H1 (cell line): ENCODE data around the gene HOXC5. TPM values are rescaled to one million over a fixed set of nuclear protein-coding genes. Genes with fewer than 3 reads are reported as not detected.
A peak's percentile ranks its signal among the peaks of the same experiment; 100 is the strongest.

Experiments used
- CTCF ChIA-PET: fragments of 300-600 bp; sonication (Branson Sonifier 250); formaldehyde crosslinking; loops from one replicate; lab custom pipeline; 2021; ENCODE audit not compliant: partially characterized antibody; lab: Charles Lee
- POLR2A ChIA-PET: fragments of 300-600 bp; sonication (Branson Sonifier 250); formaldehyde crosslinking; loops from one replicate; lab custom pipeline; 2021; ENCODE audit warnings: inconsistent platforms; ENCODE audit not compliant: partially characterized antibody; lab: Charles Lee
- DNase-seq, 2 experiments: peaks; one replicate each; pipeline versions ENCODE4 v3.0.0 to v3.0.0-alpha.2; 2010 to 2022; ENCODE audit warnings: low spot score in 2 of 2, low read depth in 1 of 2, mixed read lengths in 1 of 2
- FAIRE-seq: peaks from 2 replicates; lab custom pipeline; 2011; peaks lifted over from hg19 to GRCh38; lab: Jason Lieb, UNC
- H2AFZ ChIP-seq: 2 replicates; pipeline ENCODE4 v1.8.1; 2012; ENCODE audit warnings: low read length, inconsistent platforms
- H2AK5ac ChIP-seq: 2 replicates; pipeline ENCODE4 v1.6.1; 2013; ENCODE audit warnings: low read depth, low read length
- H2BK120ac ChIP-seq: replicated peaks from 2 replicates; pipeline ENCODE3; 2013; ENCODE audit warnings: low read depth, low read length, inconsistent platforms
- H2BK12ac ChIP-seq: 2 replicates; pipeline ENCODE4 v1.6.1; 2013; ENCODE audit warnings: low read depth, low read length
- H2BK15ac ChIP-seq: 2 replicates; pipeline ENCODE4 v1.6.1; 2013; ENCODE audit warnings: low read length
- H2BK20ac ChIP-seq: 2 replicates; pipeline ENCODE4 v1.6.1; 2013; ENCODE audit warnings: low read length
- H2BK5ac ChIP-seq: 2 replicates; pipeline ENCODE4 v1.6.1; 2013; ENCODE audit warnings: low read depth, low read length
- H3K14ac ChIP-seq: 2 replicates; pipeline ENCODE4 v1.6.1; 2013; ENCODE audit warnings: inconsistent platforms; ENCODE audit not compliant: insufficient read length
- H3K18ac ChIP-seq: 2 replicates; pipeline ENCODE4 v1.6.1; 2013; ENCODE audit warnings: low read length; ENCODE audit errors: extremely low read depth
- H3K23ac ChIP-seq: 2 replicates; pipeline ENCODE4 v1.6.1; 2013; ENCODE audit warnings: inconsistent platforms; ENCODE audit not compliant: insufficient read length
- H3K23me2 ChIP-seq: 2 replicates; pipeline ENCODE4 v1.6.1; 2013; ENCODE audit warnings: low read depth, low read length
- H3K27ac ChIP-seq: 2 replicates; pipeline ENCODE4 v1.6.1; 2011; ENCODE audit warnings: low read depth, low read length, inconsistent platforms
- H3K27me3 ChIP-seq, 4 experiments: replicated peaks in 1 of 4; 1 replicate in 1 of 4; 2 replicates in 3 of 4; pipeline versions ENCODE4 v1.6.1 to v1.8.1; 2011 to 2013; ENCODE audit warnings: low read length in 3 of 4, mild to moderate bottlenecking in 3 of 4, inconsistent platforms in 2 of 4, mixed read lengths in 2 of 4, moderate library complexity in 1 of 4; ENCODE audit not compliant: control insufficient read depth in 3 of 4, insufficient read depth in 3 of 4; ENCODE audit errors: extremely low read depth in 1 of 4
- H3K36me3 ChIP-seq, 4 experiments: 2 replicates each; pipeline versions ENCODE4 v1.6.1 to v1.8.1; 2011 to 2013; ENCODE audit warnings: mild to moderate bottlenecking in 4 of 4, low read length in 3 of 4, moderate library complexity in 2 of 4, control low read depth in 1 of 4, inconsistent platforms in 1 of 4; ENCODE audit not compliant: insufficient read depth in 4 of 4, control insufficient read depth in 2 of 4
- H3K4ac ChIP-seq: replicated peaks from 2 replicates; pipeline ENCODE3; 2013; ENCODE audit warnings: low read length, low read depth, mixed read lengths, inconsistent platforms; ENCODE audit not compliant: insufficient read length
- H3K4me1 ChIP-seq, 4 experiments: replicated peaks in 1 of 4; 1 replicate in 1 of 4; 2 replicates in 3 of 4; pipeline versions ENCODE4 v1.6.1 to v1.8.1; 2011 to 2013; ENCODE audit warnings: low read length in 3 of 4, inconsistent platforms in 2 of 4, mixed read lengths in 1 of 4; ENCODE audit not compliant: insufficient read depth in 4 of 4, control insufficient read depth in 3 of 4
- H3K4me2 ChIP-seq, 2 experiments: 2 replicates each; pipeline versions ENCODE4 v1.6.1 to v1.8.1; 2011 to 2013; ENCODE audit warnings: low read depth in 2 of 2, low read length in 2 of 2, control low read depth in 1 of 2, inconsistent platforms in 1 of 2, mild to moderate bottlenecking in 1 of 2; ENCODE audit not compliant: insufficient read depth in 1 of 2
- H3K4me3 ChIP-seq, 4 experiments: fragments of 200-600, 300-600 bp in 1 of 4; sonication (generic), shearing (Covaris generic), sonication (Bioruptor Twin) in 1 of 4; 2 replicates each; pipeline versions ENCODE4 v1.5.1 to v1.8.1; 2011 to 2016; ENCODE audit warnings: low read length in 4 of 4, low read depth in 3 of 4, control low read depth in 2 of 4, inconsistent platforms in 2 of 4, mild to moderate bottlenecking in 2 of 4, mixed read lengths in 1 of 4, moderate library complexity in 1 of 4; ENCODE audit not compliant: insufficient read depth in 2 of 4; ENCODE audit errors: extremely low read depth in 1 of 4
- H3K56ac ChIP-seq: replicated peaks from 2 replicates; pipeline ENCODE3; 2013; ENCODE audit warnings: low read depth, mild to moderate bottlenecking, mixed read lengths, low read length, inconsistent platforms; ENCODE audit not compliant: insufficient read length
- H3K79me1 ChIP-seq: 2 replicates; pipeline ENCODE4 v1.6.1; 2013; ENCODE audit warnings: low read depth, low read length, control low read depth
- H3K79me2 ChIP-seq, 2 experiments: 2 replicates each; pipeline versions ENCODE4 v1.6.1 to v1.8.1; 2012 to 2013; ENCODE audit warnings: low read length in 2 of 2, mild to moderate bottlenecking in 2 of 2, inconsistent platforms in 1 of 2; ENCODE audit not compliant: insufficient read depth in 2 of 2, control insufficient read depth in 1 of 2
- H3K9ac ChIP-seq, 4 experiments: replicated peaks in 1 of 4; 1 replicate in 1 of 4; 2 replicates in 3 of 4; pipeline versions ENCODE4 v1.6.1 to v1.8.1; 2011 to 2013; ENCODE audit warnings: low read depth in 3 of 4, low read length in 3 of 4, control low read depth in 2 of 4, mild to moderate bottlenecking in 2 of 4, moderate library complexity in 2 of 4, inconsistent platforms in 1 of 4; ENCODE audit errors: extremely low read depth in 1 of 4
- H3K9me3 ChIP-seq, 2 experiments: 2 replicates each; pipeline versions ENCODE4 v1.6.1 to v1.8.1; 2012 to 2013; ENCODE audit warnings: mild to moderate bottlenecking in 2 of 2, moderate library complexity in 2 of 2, control low read depth in 1 of 2, inconsistent platforms in 1 of 2, low read depth in 1 of 2, low read length in 1 of 2, mixed read lengths in 1 of 2; ENCODE audit not compliant: insufficient read depth in 2 of 2
- H4K20me1 ChIP-seq, 2 experiments: replicated peaks in 1 of 2; 2 replicates each; pipeline versions ENCODE3 to v1.8.1; 2011 to 2013; ENCODE audit warnings: inconsistent platforms in 2 of 2, low read length in 2 of 2, mild to moderate bottlenecking in 1 of 2; ENCODE audit not compliant: insufficient read depth in 2 of 2, control insufficient read depth in 1 of 2
- H4K5ac ChIP-seq: 2 replicates; pipeline ENCODE4 v1.6.1; 2013; ENCODE audit warnings: low read length, low read depth, mixed read lengths, inconsistent platforms; ENCODE audit not compliant: insufficient read length
- H4K8ac ChIP-seq: 2 replicates; pipeline ENCODE4 v1.8.0; 2013; ENCODE audit warnings: mild to moderate bottlenecking, moderate library complexity, low read length, inconsistent platforms; ENCODE audit not compliant: insufficient read depth; ENCODE audit errors: extremely low read depth
- H4K91ac ChIP-seq: replicated peaks from 2 replicates; pipeline ENCODE3; 2013; ENCODE audit warnings: low read length, mixed read lengths, inconsistent platforms; ENCODE audit not compliant: insufficient read length
- CBX8 ChIP-seq: fragments of 300-800, 300-1000 bp; sonication (generic); IDR thresholded peaks from 2 replicates; pipeline ENCODE4 v1.7.1; 2016; ENCODE audit warnings: low read depth, low read length, borderline replicate concordance
- EZH2 ChIP-seq: fragments of 200-600 bp; sonication (generic); IDR thresholded peaks from 2 replicates; pipeline ENCODE4 v1.7.1; 2012; ENCODE audit warnings: low read depth, mild to moderate bottlenecking, moderate library complexity, low read length, inconsistent platforms; ENCODE audit not compliant: severe bottlenecking
- POLR2A ChIP-seq, 2 experiments: IDR thresholded peaks; 1 replicate in 1 of 2; 2 replicates in 1 of 2; pipeline ENCODE4 v1.6.1; 2011; ENCODE audit warnings: low read depth in 2 of 2, low read length in 2 of 2, mild to moderate bottlenecking in 2 of 2; ENCODE audit errors: control extremely low read depth in 1 of 2
- RBBP5 ChIP-seq: IDR thresholded peaks from 2 replicates; pipeline ENCODE4 v1.7.1; 2012; ENCODE audit warnings: low read depth, mild to moderate bottlenecking, inconsistent platforms, low read length, moderate library complexity, borderline replicate concordance
- SUZ12 ChIP-seq: fragments of 200-600 bp; sonication (generic); IDR thresholded peaks from 2 replicates; pipeline ENCODE4 v1.6.1; 2012; ENCODE audit warnings: mild to moderate bottlenecking, inconsistent platforms, low read length, moderate library complexity, mixed read lengths
- TEAD4 ChIP-seq: IDR thresholded peaks from 2 replicates; pipeline ENCODE4 v1.6.1; 2012; ENCODE audit warnings: low read depth, low read length, inconsistent platforms, mixed read lengths
- YY1 ChIP-seq: IDR thresholded peaks from 2 replicates; pipeline ENCODE4 v1.6.1; 2011; ENCODE audit warnings: low read depth, mild to moderate bottlenecking, low read length
- WGBS, 2 experiments: shearing (Covaris generic) in 1 of 2; methylation state at CpG; one replicate each; pipeline versions ENCODE4 v1.1.6 to v1.1.7; 2013 to 2015; ENCODE audit warnings: low lambda C conversion rate in 2 of 2, mixed read lengths in 2 of 2, inconsistent platforms in 1 of 2, low coverage in 1 of 2, missing lambda C conversion rate in 1 of 2; ENCODE audit not compliant: insufficient replicate concordance in 2 of 2, insufficient coverage in 1 of 2, insufficient read length in 1 of 2; ENCODE audit errors: extremely low coverage in 1 of 2, missing lambda C conversion rate in 1 of 2; 5-methylcytosine and 5-hydroxymethylcytosine counted together
- polyA plus RNA-seq, 7 experiments: library from polyadenylated mRNA; depleted of rRNA in 3 of 7; stranded (reverse) in 5 of 7; unstranded in 2 of 7; fragments of >200 nt in 5 of 7; fragments of 200-250 nt in 2 of 7; gene quantifications; 1 replicate in 5 of 7; 2 replicates in 1 of 7; 4 replicates in 1 of 7; pipeline versions ENCODE4 v1.2.1 to v1.2.3, GENCODE V29; 2011 to 2013; ENCODE audit warnings: missing spikeins in 2 of 7, mixed read lengths in 2 of 7
- total RNA-seq: library from RNA; stranded (reverse); fragmentation: NEBNext Ultra II Directional; extraction: Animal tissue kit (Norgen Biotek cat#: 25700); gene quantifications from 2 replicates; pipeline ENCODE4 v1.2.1, GENCODE V29; 2021
- TF ChIP-seq, protein P1 (sequence below): IDR thresholded peaks from 2 replicates; pipeline ENCODE4 v1.6.1; 2011; ENCODE audit warnings: low read depth, mild to moderate bottlenecking, low read length; ENCODE audit not compliant: insufficient read depth
- TF ChIP-seq, protein P2 (sequence below): IDR thresholded peaks from 2 replicates; pipeline ENCODE4 v1.6.1; 2012; ENCODE audit warnings: low read length, inconsistent platforms

HOXC5 gene
- total and polyA plus RNA-seq, 2 of the 8 experiments (the other 6 are each of a cell fraction or from before 2014, with no cell fraction given): not detected

DNA sequence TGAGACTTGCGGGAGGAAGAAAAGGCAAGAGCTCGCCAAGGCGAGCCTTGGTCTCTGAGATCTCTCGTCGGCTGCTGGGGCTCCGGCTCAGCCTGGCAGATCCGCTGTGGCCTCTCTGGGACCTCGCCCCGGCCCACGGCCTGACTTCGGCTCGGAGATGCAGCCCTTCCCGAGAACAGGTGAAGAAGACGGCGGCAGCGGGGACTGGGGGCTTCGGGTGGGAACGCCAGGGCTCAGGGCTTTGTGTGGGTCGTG is 38.9 kb upstream of the HOXC5 start:
- FAIRE-seq (no peak), DNase-seq (no peak)
- peak overlapping the region; percentile 19; the same call in 1 of the 2 replicates for H3K18ac ChIP-seq
- no peak overlapping the region for H2BK20ac ChIP-seq
- H3K4me1 ChIP-seq: peaks cover 0 to 15% (median 3%) of the 10 kb centered on the region in 4 experiments; a peak in 5 of 7 replicates
- no peak overlapping the region for H2AFZ ChIP-seq
- no peak overlapping the region for H4K5ac ChIP-seq
- no peak overlapping the region for H4K91ac ChIP-seq
- H3K23me2 ChIP-seq: peaks cover 2% of the 10 kb centered on the region; the same call in 1 of the 2 replicates
- H3K4me2 ChIP-seq: no peak overlapping the region; a peak in 1 of 4 replicates
- peak overlapping the region; percentile 87; the same call in 1 of the 2 replicates for H2BK12ac ChIP-seq
- peaks cover 0 to 4% of the 10 kb centered on the region in 2 experiments; a peak in 1 of 4 replicates for H3K9me3 ChIP-seq
- H2BK5ac ChIP-seq: no peak overlapping the region
- 27% methylated on average over 13 of the region's 19 CpGs; no CpG with 5 or more reads in 1 of the 2 experiments for WGBS, 2 experiments
- no peak for TF ChIP-seq YY1
- TF ChIP-seq, protein P1, sequence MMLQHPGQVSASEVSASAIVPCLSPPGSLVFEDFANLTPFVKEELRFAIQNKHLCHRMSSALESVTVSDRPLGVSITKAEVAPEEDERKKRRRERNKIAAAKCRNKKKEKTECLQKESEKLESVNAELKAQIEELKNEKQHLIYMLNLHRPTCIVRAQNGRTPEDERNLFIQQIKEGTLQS: no peak
- no peak for TF ChIP-seq RBBP5
- TF ChIP-seq SUZ12: no peak; the same call in 1 of the 2 replicates
- TF ChIP-seq POLR2A (IDR thresholded peaks at IDR 0.05; ENCODE audit: control extremely low read depth in 1 of 2, low read depth in 2 of 2, low read length in 2 of 2): no peak
- no peak for TF ChIP-seq TEAD4
- no peak for TF ChIP-seq EZH2
- TF ChIP-seq, protein P2, sequence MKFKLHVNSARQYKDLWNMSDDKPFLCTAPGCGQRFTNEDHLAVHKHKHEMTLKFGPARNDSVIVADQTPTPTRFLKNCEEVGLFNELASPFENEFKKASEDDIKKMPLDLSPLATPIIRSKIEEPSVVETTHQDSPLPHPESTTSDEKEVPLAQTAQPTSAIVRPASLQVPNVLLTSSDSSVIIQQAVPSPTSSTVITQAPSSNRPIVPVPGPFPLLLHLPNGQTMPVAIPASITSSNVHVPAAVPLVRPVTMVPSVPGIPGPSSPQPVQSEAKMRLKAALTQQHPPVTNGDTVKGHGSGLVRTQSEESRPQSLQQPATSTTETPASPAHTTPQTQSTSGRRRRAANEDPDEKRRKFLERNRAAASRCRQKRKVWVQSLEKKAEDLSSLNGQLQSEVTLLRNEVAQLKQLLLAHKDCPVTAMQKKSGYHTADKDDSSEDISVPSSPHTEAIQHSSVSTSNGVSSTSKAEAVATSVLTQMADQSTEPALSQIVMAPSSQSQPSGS: no peak
- TF ChIP-seq CBX8: no peak; the same call in 1 of the 2 replicates
- peaks cover 30% of the 10 kb centered on the region in 2 experiments for H4K20me1 ChIP-seq
- H3K79me1 ChIP-seq: no peaks in the 10 kb centered on the region
- peaks cover 0 to 19% (median 0%) of the 10 kb centered on the region in 4 experiments; a peak in 1 of 8 replicates for H3K36me3 ChIP-seq
- H3K27ac ChIP-seq: no peak overlapping the region
- H2AK5ac ChIP-seq: no peak overlapping the region
- H3K23ac ChIP-seq: no peak overlapping the region
- H2BK120ac ChIP-seq: no peak overlapping the region
- no peak overlapping the region for H3K4me3 ChIP-seq
- H3K9ac ChIP-seq: no peak overlapping the region
- POLR2A ChIA-PET: interaction anchor here (1.6 kb wide), 1 partner anchor 8 kb away, joined by 4 read pairs; no protein-coding TSS in a partner anchor
- H3K4ac ChIP-seq: no peak overlapping the region
- peaks cover 97 to 100% (median 100%) of the 10 kb centered on the region in 4 experiments for H3K27me3 ChIP-seq
- H3K56ac ChIP-seq: no peak overlapping the region
- no peak overlapping the region for H4K8ac ChIP-seq
- 0 out of 2 replicates have a peak overlapping the region, but pooled peaks have one; percentile 46 for H2BK15ac ChIP-seq
- no peaks in the 10 kb centered on the region for H3K79me2 ChIP-seq
- H3K14ac ChIP-seq: no peak overlapping the region
- CTCF ChIA-PET: interaction anchor here (1.9 to 4.3 kb wide), 3 partner anchors 9 to 214 kb away, joined by 4 to 30 read pairs (median 24); partner anchors contain the start of genes HOXC10 and HOXC5
